Osteoblast (primary cell): Measurements from ENCODE around the gene TMEM17. TPM values are rescaled to one million over a fixed set of nuclear protein-coding genes. Genes with fewer than 3 reads are reported as not detected.

Source experiments
- DNase-seq: peaks from one replicate; pipeline ENCODE4 v3.0.0; 2011; ENCODE audit warnings: low spot score, mixed read lengths; ENCODE audit not compliant: insufficient read length; ENCODE audit errors: missing footprints
- H2AFZ ChIP-seq: 2 replicates; pipeline ENCODE4 v1.6.0; 2011; ENCODE audit warnings: mild to moderate bottlenecking, low read length
- H3K27ac ChIP-seq: 2 replicates; pipeline ENCODE4 v1.5.1; 2011; ENCODE audit warnings: mild to moderate bottlenecking, low read depth, low read length, moderate library complexity
- H3K27me3 ChIP-seq: 2 replicates; pipeline ENCODE4 v1.6.0; 2012; ENCODE audit warnings: mild to moderate bottlenecking, control low read depth, inconsistent platforms, low read length, moderate library complexity; ENCODE audit not compliant: insufficient read depth
- H3K36me3 ChIP-seq: 2 replicates; pipeline ENCODE4 v1.5.1; 2011; ENCODE audit warnings: mild to moderate bottlenecking, low read length, control low read depth, moderate library complexity; ENCODE audit not compliant: insufficient read depth
- H3K4me1 ChIP-seq: 2 replicates; pipeline ENCODE4 v1.5.1; 2011; ENCODE audit warnings: mild to moderate bottlenecking, low read length, control low read depth, moderate library complexity; ENCODE audit not compliant: insufficient read depth
- H3K4me2 ChIP-seq: 2 replicates; pipeline ENCODE4 v1.6.0; 2011; ENCODE audit warnings: mild to moderate bottlenecking, low read length; ENCODE audit not compliant: insufficient read depth
- H3K4me3 ChIP-seq: fragments of 200-600 bp; sonication (generic); 3 replicates; pipeline ENCODE4 v1.5.1; 2012; ENCODE audit warnings: mild to moderate bottlenecking, low read length, inconsistent platforms; ENCODE audit not compliant: insufficient read depth
- H3K79me2 ChIP-seq: 2 replicates; pipeline ENCODE4 v1.6.0; 2012; ENCODE audit warnings: mild to moderate bottlenecking, low read length, control low read depth, inconsistent platforms; ENCODE audit not compliant: insufficient read depth
- H3K9me3 ChIP-seq: 2 replicates; pipeline ENCODE4 v1.5.1; 2011; ENCODE audit warnings: low read depth, low read length, control low read depth
- H4K20me1 ChIP-seq: 2 replicates; pipeline ENCODE4 v1.6.0; 2012; ENCODE audit warnings: mild to moderate bottlenecking, low read length, control low read depth; ENCODE audit not compliant: insufficient read depth
- CTCF ChIP-seq: IDR thresholded peaks from 2 replicates; pipeline ENCODE4 v1.5.1; 2011; ENCODE audit warnings: mild to moderate bottlenecking, low read depth, low read length, moderate library complexity; ENCODE audit errors: extremely low read depth
- total RNA-seq: library from RNA; depleted of rRNA; stranded (reverse); fragments of >200 nt; gene quantifications from 2 replicates; pipeline ENCODE4 v1.2.3, GENCODE V29; 2012

TMEM17 gene
- total RNA-seq, 1 donor, result 3.3 TPM

- no peaks in the 10 kb centered on the region for H3K27me3 ChIP-seq
- H3K36me3 ChIP-seq, result no peaks in the 10 kb centered on the region
- DNase-seq, result no peak
- no peaks in the 10 kb centered on the region for H3K79me2 ChIP-seq
- no peak overlapping the region for H2AFZ ChIP-seq
- no peaks in the 10 kb centered on the region for H3K9me3 ChIP-seq
- peaks cover 30% of the 10 kb centered on the region for H3K4me1 ChIP-seq
- H4K20me1 ChIP-seq, result no peaks in the 10 kb centered on the region
- no peak overlapping the region for H3K4me3 ChIP-seq
- no peak overlapping the region for H3K4me2 ChIP-seq
- no peak for TF ChIP-seq CTCF
- no peak overlapping the region for H3K27ac ChIP-seq
Observed at GRCh38 chr2:62473246-62473827, 32.7 kb downstream of the TMEM17 start.

- no peaks in the 10 kb centered on the region for H4K20me1 ChIP-seq
- H3K4me2 ChIP-seq, result peak overlapping the region; percentile 40
- H3K27me3 ChIP-seq, result no peaks in the 10 kb centered on the region
- peaks cover 38% of the 10 kb centered on the region for H3K4me1 ChIP-seq
- no peak overlapping the region for H3K4me3 ChIP-seq
- no peak overlapping the region for H3K27ac ChIP-seq
- no peaks in the 10 kb centered on the region for H3K36me3 ChIP-seq
- no peaks in the 10 kb centered on the region for H3K79me2 ChIP-seq
- no peaks in the 10 kb centered on the region for H3K9me3 ChIP-seq
- no peak for DNase-seq
- H2AFZ ChIP-seq, result peak overlapping the region; percentile 15
- TF ChIP-seq CTCF, result no peak
Observed at GRCh38 chr2:62472312-62472711, 33.7 kb downstream of the TMEM17 start.

- Histone ChIP-seq H3K4me2 (peak overlapping the region; percentile 40), H2AFZ (no peak overlapping the region), H3K27ac (no peak overlapping the region), H3K27me3 (no peaks in the 10 kb centered on the region), H3K4me1 (peaks cover 38% of the 10 kb centered on the region), H3K79me2 (no peaks in the 10 kb centered on the region), H3K4me3 (no peak overlapping the region), H3K36me3 (no peaks in the 10 kb centered on the region), H3K9me3 (no peaks in the 10 kb centered on the region), H4K20me1 (no peaks in the 10 kb centered on the region)
- DNase-seq, result no peak
- TF ChIP-seq CTCF, result no peak
Observed at GRCh38 chr2:62471816-62472215, 34.2 kb downstream of the TMEM17 start.

GRCh38 chr2:62471404-62471803 is 34.6 kb downstream of the TMEM17 start:
- TF ChIP-seq CTCF, result no peak
- no peaks in the 10 kb centered on the region for H4K20me1 ChIP-seq
- no peaks in the 10 kb centered on the region for H3K79me2 ChIP-seq
- no peaks in the 10 kb centered on the region for H3K27me3 ChIP-seq
- H2AFZ ChIP-seq, result no peak overlapping the region
- no peak overlapping the region for H3K27ac ChIP-seq
- H3K4me1 ChIP-seq, result peaks cover 38% of the 10 kb centered on the region
- no peak overlapping the region for H3K4me2 ChIP-seq
- H3K9me3 ChIP-seq, result no peaks in the 10 kb centered on the region
- no peak overlapping the region for H3K4me3 ChIP-seq
- H3K36me3 ChIP-seq, result no peaks in the 10 kb centered on the region
- no peak for DNase-seq
